ENCODE data around the gene EPHB4. TPM values are rescaled to one million over a fixed set of nuclear protein-coding genes. Genes with fewer than 3 reads are reported as not detected.

Gene EPHB4
- total and polyA plus RNA-seq, 10 of the 15 experiments (the other 5 are each of a cell fraction or from before 2014, with no cell fraction given), result 0.32 to 0.85 (median 0.48) TPM; not detected in 4

DNA sequence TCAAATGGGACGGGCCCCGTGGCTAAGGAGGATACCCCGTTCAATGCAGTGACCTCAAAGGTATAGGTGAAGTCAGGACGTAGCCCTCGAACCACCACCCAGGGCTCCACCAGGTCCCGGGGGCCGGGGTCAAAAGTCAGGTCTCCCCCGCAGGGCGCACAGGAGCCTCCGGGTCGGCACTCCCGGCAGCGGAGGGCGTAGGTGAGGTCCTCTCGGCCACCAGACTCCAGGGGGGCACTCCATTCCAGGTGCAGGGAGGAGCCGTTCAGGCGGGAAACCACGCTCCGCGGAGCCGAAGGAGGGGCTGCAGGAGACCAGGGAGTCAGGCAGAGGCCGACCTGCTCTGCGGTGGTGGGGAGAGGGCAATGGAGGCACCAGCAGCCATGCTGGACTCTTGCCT is 7.7 kb downstream of the EPHB4 start:
- H3K4me1 ChIP-seq (ENCODE audit: control insufficient read depth, insufficient read depth, low read length), result no peaks in the 10 kb centered on the region
- ChIA-PET RAD21 (ENCODE audit: unreplicated experiment) (no interaction called here), SMC1A (ENCODE audit: uncharacterized antibody, unreplicated experiment) (no interaction called here), POLR2A (no interaction called here), CTCF (no interaction called here)
- TF ChIP-seq ZNF274 (IDR thresholded peaks at IDR 0.05; ENCODE audit: insufficient read depth, insufficient read length), result no peak
- no peak for TF ChIP-seq IKZF2 (IDR thresholded peaks at IDR 0.05)
- TF ChIP-seq SMC3 (IDR thresholded peaks at IDR 0.05; ENCODE audit: borderline replicate concordance, low read length), result no peak
- no peak for TF ChIP-seq RUNX3 (IDR thresholded peaks at IDR 0.05; ENCODE audit: low read length)
- TF ChIP-seq, protein P1, sequence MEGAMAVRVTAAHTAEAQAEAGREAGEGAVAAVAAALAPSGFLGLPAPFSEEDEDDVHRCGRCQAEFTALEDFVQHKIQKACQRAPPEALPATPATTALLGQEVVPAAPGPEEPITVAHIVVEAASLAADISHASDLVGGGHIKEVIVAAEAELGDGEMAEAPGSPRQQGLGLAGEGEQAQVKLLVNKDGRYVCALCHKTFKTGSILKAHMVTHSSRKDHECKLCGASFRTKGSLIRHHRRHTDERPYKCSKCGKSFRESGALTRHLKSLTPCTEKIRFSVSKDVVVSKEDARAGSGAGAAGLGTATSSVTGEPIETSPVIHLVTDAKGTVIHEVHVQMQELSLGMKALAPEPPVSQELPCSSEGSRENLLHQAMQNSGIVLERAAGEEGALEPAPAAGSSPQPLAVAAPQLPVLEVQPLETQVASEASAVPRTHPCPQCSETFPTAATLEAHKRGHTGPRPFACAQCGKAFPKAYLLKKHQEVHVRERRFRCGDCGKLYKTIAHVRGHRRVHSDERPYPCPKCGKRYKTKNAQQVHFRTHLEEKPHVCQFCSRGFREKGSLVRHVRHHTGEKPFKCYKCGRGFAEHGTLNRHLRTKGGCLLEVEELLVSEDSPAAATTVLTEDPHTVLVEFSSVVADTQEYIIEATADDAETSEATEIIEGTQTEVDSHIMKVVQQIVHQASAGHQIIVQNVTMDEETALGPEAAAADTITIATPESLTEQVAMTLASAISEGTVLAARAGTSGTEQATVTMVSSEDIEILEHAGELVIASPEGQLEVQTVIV (IDR thresholded peaks at IDR 0.05; ENCODE audit: borderline replicate concordance, partially characterized antibody), result no peak
- no peak for TF ChIP-seq ATF7 (IDR thresholded peaks at IDR 0.05; ENCODE audit: low read depth)
- no peak for TF ChIP-seq HDAC2 (IDR thresholded peaks at IDR 0.05)
- TF ChIP-seq, protein P2, sequence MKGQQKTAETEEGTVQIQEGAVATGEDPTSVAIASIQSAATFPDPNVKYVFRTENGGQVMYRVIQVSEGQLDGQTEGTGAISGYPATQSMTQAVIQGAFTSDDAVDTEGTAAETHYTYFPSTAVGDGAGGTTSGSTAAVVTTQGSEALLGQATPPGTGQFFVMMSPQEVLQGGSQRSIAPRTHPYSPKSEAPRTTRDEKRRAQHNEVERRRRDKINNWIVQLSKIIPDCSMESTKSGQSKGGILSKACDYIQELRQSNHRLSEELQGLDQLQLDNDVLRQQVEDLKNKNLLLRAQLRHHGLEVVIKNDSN (IDR thresholded peaks at IDR 0.05; ENCODE audit: borderline replicate concordance, extremely low read length, insufficient read depth, low read depth, low read length), result no peak
- no peak for ATAC-seq
- no peak for DNase-seq (ENCODE audit: low read depth, low spot score)
- intact Hi-C loops (cut with micrococcal nuclease; ENCODE audit: unreplicated experiment) (no loop called here), in situ Hi-C loops (cut with MboI) (no loop called here)
- no peak overlapping the region for H3K4me3 ChIP-seq
- no peaks in the 10 kb centered on the region for H3K79me2 ChIP-seq (ENCODE audit: control insufficient read depth, insufficient read depth, low read length)
- FAIRE-seq, result no peak
- no TSS peak for BruUV-seq (replicated peaks)
- H3K27ac ChIP-seq (ENCODE audit: control insufficient read depth, insufficient read depth), result no peak overlapping the region
- no peaks in the 10 kb centered on the region for H4K20me1 ChIP-seq (ENCODE audit: control insufficient read depth, insufficient read depth)
- H3K9me3 ChIP-seq (replicated peaks; ENCODE audit: control insufficient read depth, insufficient read depth, low read length), result no peaks in the 10 kb centered on the region
- 61% methylated on average over 22 of the region's 23 CpGs for WGBS (ENCODE audit: insufficient coverage, insufficient replicate concordance, low lambda C conversion rate, missing lambda C conversion rate)
- no peak overlapping the region for H2AFZ ChIP-seq (ENCODE audit: control insufficient read depth, low read depth, low read length)
- H3K36me3 ChIP-seq (ENCODE audit: control insufficient read depth in 2 of 2, insufficient read depth in 2 of 2, low read length in 1 of 2), result no peaks in the 10 kb centered on the region
- H3K27me3 ChIP-seq (replicated peaks in 1 of 2; ENCODE audit: control insufficient read depth in 2 of 2, insufficient read depth in 2 of 2, low read length in 1 of 2), result no peaks in the 10 kb centered on the region; a peak in 1 of 4 replicates
- H3K4me2 ChIP-seq (ENCODE audit: control insufficient read depth, insufficient read depth), result no peak overlapping the region
- H3K9ac ChIP-seq (ENCODE audit: control insufficient read depth, insufficient read depth, low read length), result no peak overlapping the region
